K562 (cell line): ENCODE measurements around the gene CEMIP2. TPM values are rescaled to one million over a fixed set of nuclear protein-coding genes. Genes with fewer than 3 reads are reported as not detected.

ENCODE experiments used
- BRCA1 ChIP-seq, 2 experiments: fragments of 450-650 bp in 1 of 2; sonication (generic) in 1 of 2; formaldehyde crosslinking in 1 of 2; IDR thresholded peaks; 2 replicates each; pipeline versions ENCODE4 v1.5.0 to v1.6.1; 2017 to 2020; ENCODE audit warnings: mild to moderate bottlenecking in 1 of 2, missing genetic modification reagents in 1 of 2
- CTBP1 ChIP-seq: fragments of 450-650 bp; IDR thresholded peaks from 2 replicates; pipeline ENCODE4 v1.6.1; 2016; ENCODE audit warnings: borderline replicate concordance
- HDAC3 ChIP-seq: fragments of 450-650 bp; IDR thresholded peaks from 2 replicates; pipeline ENCODE4 v1.6.1; 2018; ENCODE audit warnings: borderline replicate concordance, mild to moderate bottlenecking, moderate library complexity; ENCODE audit not compliant: partially characterized antibody
- MCM3 ChIP-seq: fragments of 450-650 bp; IDR thresholded peaks from 2 replicates; pipeline ENCODE4 v1.6.1; 2016
- MTA2 ChIP-seq: fragments of 450-650 bp; IDR thresholded peaks from 2 replicates; pipeline ENCODE4 v1.6.1; 2016; ENCODE audit warnings: low read depth
- SMAD1 ChIP-seq: fragments of 150-350 bp; IDR thresholded peaks from 2 replicates; pipeline ENCODE4 v1.6.1; 2014; ENCODE audit warnings: low read length, low read depth; ENCODE audit not compliant: partially characterized antibody
- SMARCA4 ChIP-seq: fragments of 450-650 bp; IDR thresholded peaks from 2 replicates; pipeline ENCODE4 v1.6.1; 2016
- SOX6 ChIP-seq: fragments of 450-650 bp; IDR thresholded peaks from 2 replicates; pipeline ENCODE4 v1.6.1; 2014; ENCODE audit warnings: mild to moderate bottlenecking
- polyA plus RNA-seq, 8 experiments: library from polyadenylated mRNA; depleted of rRNA in 4 of 8; stranded (reverse) in 5 of 8; unstranded in 3 of 8; fragments of >200 nt; fragmentation: Nextera tagmentation in 2 of 8; fragmentation: Illumina TruSeq in 1 of 8; extraction: Ambion mirVana in 2 of 8; extraction: Trizol in 1 of 8; gene quantifications; 2 replicates each; pipeline versions ENCODE4 v1.2.1 to v1.2.3, GENCODE V29; 2011 to 2014; ENCODE audit warnings: inconsistent platforms in 1 of 8, missing spikeins in 1 of 8
- total RNA-seq, 7 experiments: library from RNA; depleted of rRNA in 6 of 7; stranded (reverse); fragments of >200 nt in 6 of 7; fragmentation: Illumina TruSeq in 2 of 7; extraction: Trizol in 2 of 7; gene quantifications; 2 replicates each; pipeline versions ENCODE4 v1.2.1 to v1.2.3, GENCODE V29; 2011 to 2021; ENCODE audit warnings: low replicate concordance in 1 of 7
- TF ChIP-seq, protein P1 (sequence below), 2 experiments: fragments of 150-350 bp in 1 of 2; IDR thresholded peaks; 2 replicates each; pipeline ENCODE4 v1.6.1; 2012 to 2016; ENCODE audit warnings: low read depth in 2 of 2, low read length in 2 of 2, mild to moderate bottlenecking in 1 of 2, moderate library complexity in 1 of 2
- TF ChIP-seq, protein P2 (sequence below), 2 experiments: fragments of 450-650 bp; IDR thresholded peaks; 2 replicates each; pipeline ENCODE4 v1.6.1; 2016; ENCODE audit warnings: mild to moderate bottlenecking in 2 of 2, borderline replicate concordance in 1 of 2, low read depth in 1 of 2, moderate library complexity in 1 of 2
- TF ChIP-seq, protein P3 (sequence below), 2 experiments: fragments of 450-650 bp; conservative IDR thresholded peaks; 2 replicates each; pipeline ENCODE4 v1.6.1; 2017; ENCODE audit warnings: mild to moderate bottlenecking in 2 of 2, moderate library complexity in 2 of 2
- TF ChIP-seq, protein P4 (sequence below): fragments of 450-650 bp; IDR thresholded peaks from 2 replicates; pipeline ENCODE4 v1.6.1; 2016; ENCODE audit warnings: antibody characterized with exemption

CEMIP2 gene
- total and polyA plus RNA-seq, 9 of the 15 experiments (the other 6 are each of a cell fraction or from before 2014, with no cell fraction given): 5.4 to 29.9 (median 14.2) TPM

DNA sequence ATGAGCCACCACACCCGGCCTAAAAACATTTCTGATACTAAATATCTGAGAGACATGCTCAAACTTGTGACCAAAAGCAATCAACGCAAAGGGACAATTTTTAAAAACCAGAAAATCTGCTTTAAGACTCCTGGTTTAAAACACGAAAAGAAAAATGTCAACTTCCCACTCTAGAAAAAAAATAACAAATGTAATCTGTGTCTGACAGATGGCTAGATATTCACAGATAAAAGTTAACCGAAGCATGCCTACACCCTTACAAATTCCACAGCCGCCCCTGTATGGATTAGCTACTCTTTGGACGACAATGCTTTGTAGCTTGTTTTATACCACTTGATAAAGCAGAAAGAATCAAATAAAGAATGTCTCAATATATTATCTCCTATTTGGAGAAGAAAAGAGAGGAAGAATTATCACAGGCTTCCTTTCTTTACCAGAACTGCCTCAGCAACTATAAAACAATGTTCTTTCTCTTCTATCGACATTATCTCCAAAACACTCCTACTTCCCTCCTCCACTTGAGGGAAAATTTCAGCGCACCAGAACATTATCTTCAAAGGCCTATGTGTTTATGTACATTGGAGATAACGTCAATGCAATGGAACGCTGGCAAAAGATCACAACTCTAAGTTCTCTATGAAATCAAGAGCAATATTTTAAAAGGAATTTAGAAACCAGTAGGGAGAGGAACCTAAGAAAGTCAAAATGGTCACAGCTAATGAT lies 26.2 kb downstream of the CEMIP2 start (continued):
- TF ChIP-seq, protein P1, sequence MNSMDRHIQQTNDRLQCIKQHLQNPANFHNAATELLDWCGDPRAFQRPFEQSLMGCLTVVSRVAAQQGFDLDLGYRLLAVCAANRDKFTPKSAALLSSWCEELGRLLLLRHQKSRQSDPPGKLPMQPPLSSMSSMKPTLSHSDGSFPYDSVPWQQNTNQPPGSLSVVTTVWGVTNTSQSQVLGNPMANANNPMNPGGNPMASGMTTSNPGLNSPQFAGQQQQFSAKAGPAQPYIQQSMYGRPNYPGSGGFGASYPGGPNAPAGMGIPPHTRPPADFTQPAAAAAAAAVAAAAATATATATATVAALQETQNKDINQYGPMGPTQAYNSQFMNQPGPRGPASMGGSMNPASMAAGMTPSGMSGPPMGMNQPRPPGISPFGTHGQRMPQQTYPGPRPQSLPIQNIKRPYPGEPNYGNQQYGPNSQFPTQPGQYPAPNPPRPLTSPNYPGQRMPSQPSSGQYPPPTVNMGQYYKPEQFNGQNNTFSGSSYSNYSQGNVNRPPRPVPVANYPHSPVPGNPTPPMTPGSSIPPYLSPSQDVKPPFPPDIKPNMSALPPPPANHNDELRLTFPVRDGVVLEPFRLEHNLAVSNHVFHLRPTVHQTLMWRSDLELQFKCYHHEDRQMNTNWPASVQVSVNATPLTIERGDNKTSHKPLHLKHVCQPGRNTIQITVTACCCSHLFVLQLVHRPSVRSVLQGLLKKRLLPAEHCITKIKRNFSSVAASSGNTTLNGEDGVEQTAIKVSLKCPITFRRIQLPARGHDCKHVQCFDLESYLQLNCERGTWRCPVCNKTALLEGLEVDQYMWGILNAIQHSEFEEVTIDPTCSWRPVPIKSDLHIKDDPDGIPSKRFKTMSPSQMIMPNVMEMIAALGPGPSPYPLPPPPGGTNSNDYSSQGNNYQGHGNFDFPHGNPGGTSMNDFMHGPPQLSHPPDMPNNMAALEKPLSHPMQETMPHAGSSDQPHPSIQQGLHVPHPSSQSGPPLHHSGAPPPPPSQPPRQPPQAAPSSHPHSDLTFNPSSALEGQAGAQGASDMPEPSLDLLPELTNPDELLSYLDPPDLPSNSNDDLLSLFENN (IDR thresholded peaks at IDR 0.05; ENCODE audit: low read depth in 2 of 2, low read length in 2 of 2): 0 out of 4 replicates have a peak, but pooled peaks of 1 of the 2 experiments have one; percentile 52
- TF ChIP-seq MCM3: no peak
- TF ChIP-seq SMARCA4: peak; percentile 96
- peak; percentile 81 for TF ChIP-seq MTA2
- TF ChIP-seq, protein P2, sequence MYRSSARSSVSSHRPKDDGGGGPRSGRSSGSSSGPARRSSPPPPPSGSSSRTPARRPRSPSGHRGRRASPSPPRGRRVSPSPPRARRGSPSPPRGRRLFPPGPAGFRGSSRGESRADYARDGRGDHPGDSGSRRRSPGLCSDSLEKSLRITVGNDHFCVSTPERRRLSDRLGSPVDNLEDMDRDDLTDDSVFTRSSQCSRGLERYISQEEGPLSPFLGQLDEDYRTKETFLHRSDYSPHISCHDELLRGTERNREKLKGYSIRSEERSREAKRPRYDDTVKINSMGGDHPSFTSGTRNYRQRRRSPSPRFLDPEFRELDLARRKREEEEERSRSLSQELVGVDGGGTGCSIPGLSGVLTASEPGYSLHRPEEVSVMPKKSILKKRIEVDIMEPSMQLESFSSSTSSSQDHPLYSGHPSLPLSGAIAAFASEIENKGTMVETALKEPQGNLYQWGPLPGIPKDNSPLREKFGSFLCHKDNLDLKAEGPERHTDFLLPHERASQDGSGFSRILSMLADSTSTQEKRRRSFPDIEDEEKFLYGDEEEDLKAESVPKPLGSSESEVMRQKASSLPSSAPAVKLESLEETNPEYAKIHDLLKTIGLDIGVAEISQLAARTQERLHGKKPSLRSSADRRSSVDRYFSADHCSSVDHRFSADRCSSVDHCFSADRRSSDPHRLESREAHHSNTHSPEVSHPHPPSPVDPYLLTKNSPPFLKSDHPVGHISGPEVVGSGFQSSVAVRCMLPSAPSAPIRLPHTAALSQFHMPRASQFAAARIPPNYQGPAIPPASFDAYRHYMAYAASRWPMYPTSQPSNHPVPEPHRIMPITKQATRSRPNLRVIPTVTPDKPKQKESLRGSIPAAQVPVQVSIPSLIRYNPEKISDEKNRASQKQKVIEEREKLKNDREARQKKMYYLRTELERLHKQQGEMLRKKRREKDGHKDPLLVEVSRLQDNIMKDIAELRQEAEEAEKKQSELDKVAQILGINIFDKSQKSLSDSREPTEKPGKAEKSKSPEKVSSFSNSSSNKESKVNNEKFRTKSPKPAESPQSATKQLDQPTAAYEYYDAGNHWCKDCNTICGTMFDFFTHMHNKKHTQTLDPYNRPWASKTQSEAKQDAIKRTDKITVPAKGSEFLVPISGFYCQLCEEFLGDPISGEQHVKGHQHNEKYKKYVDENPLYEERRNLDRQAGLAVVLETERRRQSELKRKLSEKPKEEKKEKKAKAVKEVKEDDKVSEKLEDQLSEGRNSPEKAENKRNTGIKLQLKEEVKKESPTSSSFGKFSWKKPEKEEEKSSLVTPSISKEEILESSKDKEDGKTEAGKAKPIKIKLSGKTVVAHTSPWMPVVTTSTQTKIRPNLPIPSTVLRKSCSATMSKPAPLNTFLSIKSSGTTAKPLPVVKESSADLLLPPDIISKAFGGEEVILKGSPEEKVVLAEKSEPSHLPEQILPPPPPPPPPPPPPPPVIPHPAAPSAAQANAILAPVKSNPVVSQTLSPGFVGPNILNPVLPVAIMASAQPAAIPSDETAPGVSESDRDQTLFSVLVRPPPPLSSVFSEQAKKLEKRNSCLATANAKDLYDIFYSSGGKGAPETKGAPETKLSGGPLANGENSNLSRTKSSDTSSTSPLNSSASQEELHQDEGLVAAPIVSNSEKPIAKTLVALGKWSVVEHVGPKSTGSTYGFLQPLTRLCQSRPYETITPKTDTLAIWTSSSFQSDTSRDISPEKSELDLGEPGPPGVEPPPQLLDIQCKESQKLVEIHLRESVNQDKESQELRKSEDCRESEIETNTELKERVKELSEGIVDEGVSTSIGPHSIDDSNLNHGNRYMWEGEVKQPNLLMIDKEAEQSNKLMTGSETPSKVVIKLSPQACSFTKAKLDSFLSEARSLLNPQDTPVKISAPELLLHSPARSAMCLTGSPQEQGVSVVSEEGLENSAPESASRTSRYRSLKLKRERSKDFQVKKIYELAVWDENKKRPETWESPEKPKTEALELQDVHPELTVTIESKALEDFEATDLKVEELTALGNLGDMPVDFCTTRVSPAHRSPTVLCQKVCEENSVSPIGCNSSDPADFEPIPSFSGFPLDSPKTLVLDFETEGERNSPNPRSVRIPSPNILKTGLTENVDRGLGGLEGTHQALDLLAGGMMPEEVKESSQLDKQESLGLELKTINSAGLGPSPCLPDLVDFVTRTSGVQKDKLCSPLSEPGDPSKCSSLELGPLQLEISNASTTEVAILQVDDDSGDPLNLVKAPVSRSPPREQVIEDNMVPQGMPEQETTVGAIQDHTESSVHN (IDR thresholded peaks at IDR 0.05; ENCODE audit: borderline replicate concordance in 1 of 2, low read depth in 1 of 2): peak in 1 of 2 experiments; percentile 66; a peak in 1 of 4 replicates
- TF ChIP-seq CTBP1: peak; percentile 12; the same call in 1 of the 2 replicates
- TF ChIP-seq, protein P3, sequence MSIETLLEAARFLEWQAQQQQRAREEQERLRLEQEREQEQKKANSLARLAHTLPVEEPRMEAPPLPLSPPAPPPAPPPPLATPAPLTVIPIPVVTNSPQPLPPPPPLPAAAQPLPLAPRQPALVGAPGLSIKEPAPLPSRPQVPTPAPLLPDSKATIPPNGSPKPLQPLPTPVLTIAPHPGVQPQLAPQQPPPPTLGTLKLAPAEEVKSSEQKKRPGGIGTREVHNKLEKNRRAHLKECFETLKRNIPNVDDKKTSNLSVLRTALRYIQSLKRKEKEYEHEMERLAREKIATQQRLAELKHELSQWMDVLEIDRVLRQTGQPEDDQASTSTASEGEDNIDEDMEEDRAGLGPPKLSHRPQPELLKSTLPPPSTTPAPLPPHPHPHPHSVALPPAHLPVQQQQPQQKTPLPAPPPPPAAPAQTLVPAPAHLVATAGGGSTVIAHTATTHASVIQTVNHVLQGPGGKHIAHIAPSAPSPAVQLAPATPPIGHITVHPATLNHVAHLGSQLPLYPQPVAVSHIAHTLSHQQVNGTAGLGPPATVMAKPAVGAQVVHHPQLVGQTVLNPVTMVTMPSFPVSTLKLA (conservative IDR thresholded peaks at IDR 0.05): peak; percentile 7 to 24; a peak in 1 of 4 replicates
- TF ChIP-seq BRCA1 (IDR thresholded peaks at IDR 0.05): no peak
- TF ChIP-seq BRCA1 (CRISPR knock-in tag; IDR thresholded peaks at IDR 0.05): no peak
- peak; percentile 96 for TF ChIP-seq SOX6
- TF ChIP-seq, protein P4, sequence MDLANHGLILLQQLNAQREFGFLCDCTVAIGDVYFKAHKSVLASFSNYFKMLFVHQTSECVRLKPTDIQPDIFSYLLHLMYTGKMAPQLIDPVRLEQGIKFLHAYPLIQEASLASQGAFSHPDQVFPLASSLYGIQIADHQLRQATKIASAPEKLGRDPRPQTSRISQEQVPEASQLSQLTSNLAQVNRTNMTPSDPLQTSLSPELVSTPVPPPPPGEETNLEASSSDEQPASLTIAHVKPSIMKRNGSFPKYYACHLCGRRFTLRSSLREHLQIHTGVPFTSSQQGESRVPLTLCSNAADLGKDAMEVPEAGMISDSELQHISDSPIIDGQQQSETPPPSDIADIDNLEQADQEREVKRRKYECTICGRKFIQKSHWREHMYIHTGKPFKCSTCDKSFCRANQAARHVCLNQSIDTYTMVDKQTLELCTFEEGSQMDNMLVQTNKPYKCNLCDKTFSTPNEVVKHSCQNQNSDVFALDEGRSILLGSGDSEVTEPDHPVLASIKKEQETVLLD: no peak
- TF ChIP-seq SMAD1: no peak
- peak; percentile 37 for TF ChIP-seq HDAC3
